SK-N-SH (cell line): ENCODE results near the gene PRKN. TPM values are rescaled to one million over a fixed set of nuclear protein-coding genes. Genes with fewer than 3 reads are reported as not detected.

Experiments
- CTCF ChIA-PET: fragments of 300-600, 350-600 bp; formaldehyde crosslinking; extraction: SDS; loops from one replicate; lab custom pipeline; 2021; lab: Yijun Ruan, JAX
- POLR2A ChIA-PET: fragments of 350-600 bp; sonication (Branson Sonifier 250); formaldehyde crosslinking; extraction: SDS; loops from one replicate; lab custom pipeline; 2020; ENCODE audit warnings: antibody characterized with exemption, inconsistent platforms; lab: Yijun Ruan, JAX
- DNase-seq: peaks from one replicate; pipeline ENCODE4 v3.0.0; 2012
- H2AFZ ChIP-seq: fragments of 200-600 bp; sonication (generic); 2 replicates; pipeline ENCODE4 v1.8.1; 2016; ENCODE audit warnings: antibody characterized with exemption, mild to moderate bottlenecking, low read depth
- H3F3A ChIP-seq: fragments of 200-600 bp; sonication (generic); replicated peaks from 2 replicates; pipeline ENCODE3; 2016; ENCODE audit warnings: antibody characterized with exemption, mild to moderate bottlenecking; ENCODE audit not compliant: insufficient read depth
- H3K27ac ChIP-seq, 2 experiments: fragments of 200-500 bp in 1 of 2; fragments of 200-600 bp in 1 of 2; sonication (Bioruptor generic) in 1 of 2; sonication (generic), shearing (Covaris generic) in 1 of 2; 2 replicates each; pipeline versions ENCODE4 v1.5.1 to v1.6.1; 2014 to 2016; ENCODE audit warnings: low read depth in 2 of 2, inconsistent platforms in 1 of 2, low read length in 1 of 2, mild to moderate bottlenecking in 1 of 2, mixed read lengths in 1 of 2
- H3K27me3 ChIP-seq: fragments of 200-600 bp; sonication (generic), shearing (Covaris generic); 2 replicates; pipeline ENCODE4 v1.6.1; 2016; ENCODE audit warnings: mixed run types; ENCODE audit not compliant: insufficient read depth
- H3K36me3 ChIP-seq, 2 experiments: fragments of 200-500 bp in 1 of 2; fragments of 200-600 bp in 1 of 2; sonication (Bioruptor generic) in 1 of 2; sonication (generic) in 1 of 2; replicated peaks in 1 of 2; 2 replicates each; pipeline versions ENCODE3 to v1.5.1; 2014 to 2016; ENCODE audit warnings: low read length in 1 of 2, mild to moderate bottlenecking in 1 of 2; ENCODE audit not compliant: insufficient read depth in 2 of 2, control insufficient read depth in 1 of 2
- H3K4me1 ChIP-seq, 2 experiments: fragments of 200-500 bp in 1 of 2; fragments of 200-600 bp in 1 of 2; sonication (Bioruptor generic) in 1 of 2; sonication (generic), shearing (Covaris generic) in 1 of 2; 2 replicates each; pipeline versions ENCODE4 v1.5.1 to v1.6.1; 2014 to 2016; ENCODE audit warnings: low read depth in 1 of 2, low read length in 1 of 2, mixed run types in 1 of 2; ENCODE audit not compliant: insufficient read depth in 2 of 2, control insufficient read depth in 1 of 2
- H3K4me2 ChIP-seq: fragments of 200-600 bp; sonication (generic), shearing (Covaris generic); 2 replicates; pipeline ENCODE4 v1.6.1; 2017; ENCODE audit warnings: mixed run types
- H3K4me3 ChIP-seq, 2 experiments: fragments of 200-500 bp in 1 of 2; fragments of 200-600 bp in 1 of 2; sonication (Bioruptor generic) in 1 of 2; sonication (generic), shearing (Covaris generic) in 1 of 2; 2 replicates each; pipeline versions ENCODE4 v1.5.1 to v1.8.1; 2014 to 2016; ENCODE audit warnings: low read depth in 2 of 2, inconsistent platforms in 1 of 2, low read length in 1 of 2, mild to moderate bottlenecking in 1 of 2, mixed read lengths in 1 of 2, moderate library complexity in 1 of 2
- H3K79me2 ChIP-seq: fragments of 200-600 bp; sonication (generic); 2 replicates; pipeline ENCODE4 v1.8.1; 2017; ENCODE audit warnings: mild to moderate bottlenecking; ENCODE audit not compliant: insufficient read depth
- H3K9ac ChIP-seq: fragments of 200-600 bp; sonication (generic); 2 replicates; pipeline ENCODE4 v1.6.1; 2017; ENCODE audit warnings: mixed run types
- H3K9me2 ChIP-seq: fragments of 200-600 bp; sonication (generic); 2 replicates; pipeline ENCODE4 v1.6.1; 2017; ENCODE audit warnings: mixed run types
- H3K9me3 ChIP-seq: fragments of 200-600 bp; sonication (generic); 2 replicates; pipeline ENCODE4 v1.6.1; 2017; ENCODE audit warnings: mixed run types, mild to moderate bottlenecking, moderate library complexity
- H4K20me1 ChIP-seq: fragments of 200-600 bp; sonication (generic); 2 replicates; pipeline ENCODE4 v1.6.1; 2017; ENCODE audit warnings: mild to moderate bottlenecking, mixed run types; ENCODE audit not compliant: insufficient read depth
- CHD2 ChIP-seq: fragments of 150-350 bp; IDR thresholded peaks from 2 replicates; pipeline ENCODE4 v1.6.1; 2018; ENCODE audit warnings: low read length; ENCODE audit not compliant: partially characterized antibody
- ELF1 ChIP-seq: IDR thresholded peaks from 2 replicates; pipeline ENCODE4 v1.4.0; 2012
- EZH2phosphoT487 ChIP-seq: fragments of 200-600 bp; sonication (generic); IDR thresholded peaks from 2 replicates; pipeline ENCODE4 v1.6.1; 2017; ENCODE audit warnings: low read depth, mixed run types, mild to moderate bottlenecking, antibody characterized with exemption, moderate library complexity, borderline replicate concordance
- FOXJ3 ChIP-seq: sonication (generic); formaldehyde crosslinking; IDR thresholded peaks from 2 replicates; pipeline ENCODE4 v1.5.1; 2020; ENCODE audit warnings: mild to moderate bottlenecking, missing genetic modification reagents
- FOXM1 ChIP-seq: IDR thresholded peaks from 2 replicates; pipeline ENCODE4 v1.4.0; 2012; ENCODE audit warnings: low read depth, mild to moderate bottlenecking
- GABPA ChIP-seq: IDR thresholded peaks from 2 replicates; pipeline ENCODE4 v1.4.0; 2012; ENCODE audit warnings: low read depth, mild to moderate bottlenecking
- JUND ChIP-seq: IDR thresholded peaks from 2 replicates; pipeline ENCODE4 v1.4.0; 2012
- NRF1 ChIP-seq: IDR thresholded peaks from 2 replicates; pipeline ENCODE4 v1.6.1; 2012; ENCODE audit warnings: low read depth, mild to moderate bottlenecking, low read length
- RCOR1 ChIP-seq: fragments of 150-350 bp; IDR thresholded peaks from 2 replicates; pipeline ENCODE4 v1.6.1; 2017; ENCODE audit warnings: antibody characterized with exemption, low read length
- RFX5 ChIP-seq: IDR thresholded peaks from 2 replicates; pipeline ENCODE4 v1.6.1; 2012; ENCODE audit warnings: mild to moderate bottlenecking, improper control_type of control experiment, low read length
- SIN3A ChIP-seq: IDR thresholded peaks from 2 replicates; pipeline ENCODE4 v1.6.1; 2012; ENCODE audit warnings: low read depth, mild to moderate bottlenecking, low read length, moderate library complexity, borderline replicate concordance
- SMC3 ChIP-seq: IDR thresholded peaks from 2 replicates; pipeline ENCODE4 v1.6.1; 2012; ENCODE audit warnings: low read depth, low read length, improper control_type of control experiment
- TCF12 ChIP-seq: IDR thresholded peaks from 2 replicates; pipeline ENCODE4 v1.4.0; 2012
- YY1 ChIP-seq: IDR thresholded peaks from 2 replicates; pipeline ENCODE4 v1.4.0; 2012; ENCODE audit warnings: low read depth, mild to moderate bottlenecking
- WGBS: methylation state at CpG from one replicate; pipeline ENCODE4 v1.1.6; 2017; ENCODE audit warnings: low lambda C conversion rate; 5-methylcytosine and 5-hydroxymethylcytosine counted together
- polyA plus RNA-seq, 3 experiments: library from polyadenylated mRNA; depleted of rRNA; stranded (reverse); fragments of >200 nt; gene quantifications; 2 replicates each; pipeline ENCODE4 v1.2.3, GENCODE V29; 2012
- TF ChIP-seq, protein P1 (sequence below): fragments of 150-350 bp; IDR thresholded peaks from 2 replicates; pipeline ENCODE4 v1.6.1; 2017; ENCODE audit warnings: antibody characterized with exemption, low read length, low read depth, borderline replicate concordance
- TF ChIP-seq, protein P2 (sequence below): IDR thresholded peaks from 2 replicates; pipeline ENCODE4 v1.6.1; 2012; ENCODE audit warnings: mild to moderate bottlenecking, low read depth, low read length, moderate library complexity
- TF ChIP-seq, protein P3 (sequence below): fragments of 150-350 bp; IDR thresholded peaks from 2 replicates; pipeline ENCODE4 v1.6.1; 2016; ENCODE audit warnings: mild to moderate bottlenecking, low read depth, low read length

Gene PRKN
- polyA plus RNA-seq, 1 of the 3 experiments (the other 2 are of a cell fraction): 0.76 TPM

DNA sequence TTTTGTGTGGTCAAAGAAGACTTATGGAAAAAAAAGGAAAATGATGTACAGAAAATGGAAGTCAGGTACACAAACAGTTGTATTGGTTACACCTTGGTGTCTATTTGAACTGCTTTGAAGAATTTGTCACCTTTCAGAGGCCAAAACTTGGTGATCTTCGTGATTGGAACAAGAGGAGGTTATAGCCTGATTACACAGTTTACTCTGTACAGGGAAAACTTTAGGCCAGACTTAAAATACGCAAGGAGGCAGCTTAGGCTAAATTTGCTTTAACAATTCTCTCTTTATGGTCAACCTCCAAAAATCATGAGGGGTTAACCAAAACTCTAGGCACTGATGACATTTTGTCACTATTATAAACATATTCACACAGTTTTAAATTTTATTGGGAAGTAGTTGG, 353.7 kb downstream of the PRKN start:
- 42% methylated on average over 2 of the region's 2 CpGs for WGBS
- Histone ChIP-seq H3K9me2 (no peaks in the 10 kb centered on the region; the same call in 1 of the 2 replicates), H2AFZ (no peak overlapping the region), H4K20me1 (no peaks in the 10 kb centered on the region), H3K9ac (no peak overlapping the region), H3K4me3 (no peak overlapping the region), H3K27ac (no peak overlapping the region), H3K79me2 (no peaks in the 10 kb centered on the region), H3K36me3 (no peaks in the 10 kb centered on the region), H3K9me3 (no peaks in the 10 kb centered on the region), H3F3A (no peaks in the 10 kb centered on the region), H3K4me2 (no peak overlapping the region), H3K27me3 (no peaks in the 10 kb centered on the region), H3K4me1 (no peaks in the 10 kb centered on the region)
- POLR2A ChIA-PET: no interaction called here
- no peak for TF ChIP-seq CHD2
- no peak for TF ChIP-seq TCF12
- TF ChIP-seq GABPA: no peak
- no peak for TF ChIP-seq JUND
- no peak for TF ChIP-seq EZH2phosphoT487
- no peak for TF ChIP-seq YY1
- TF ChIP-seq ELF1: no peak
- TF ChIP-seq SMC3: no peak
- TF ChIP-seq FOXM1: no peak
- TF ChIP-seq RCOR1: no peak
- TF ChIP-seq SIN3A: no peak
- TF ChIP-seq, protein P1, sequence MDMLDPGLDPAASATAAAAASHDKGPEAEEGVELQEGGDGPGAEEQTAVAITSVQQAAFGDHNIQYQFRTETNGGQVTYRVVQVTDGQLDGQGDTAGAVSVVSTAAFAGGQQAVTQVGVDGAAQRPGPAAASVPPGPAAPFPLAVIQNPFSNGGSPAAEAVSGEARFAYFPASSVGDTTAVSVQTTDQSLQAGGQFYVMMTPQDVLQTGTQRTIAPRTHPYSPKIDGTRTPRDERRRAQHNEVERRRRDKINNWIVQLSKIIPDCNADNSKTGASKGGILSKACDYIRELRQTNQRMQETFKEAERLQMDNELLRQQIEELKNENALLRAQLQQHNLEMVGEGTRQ: no peak
- no peak for TF ChIP-seq FOXJ3 (CRISPR knock-in tag)
- no peak for TF ChIP-seq RFX5
- TF ChIP-seq, protein P2, sequence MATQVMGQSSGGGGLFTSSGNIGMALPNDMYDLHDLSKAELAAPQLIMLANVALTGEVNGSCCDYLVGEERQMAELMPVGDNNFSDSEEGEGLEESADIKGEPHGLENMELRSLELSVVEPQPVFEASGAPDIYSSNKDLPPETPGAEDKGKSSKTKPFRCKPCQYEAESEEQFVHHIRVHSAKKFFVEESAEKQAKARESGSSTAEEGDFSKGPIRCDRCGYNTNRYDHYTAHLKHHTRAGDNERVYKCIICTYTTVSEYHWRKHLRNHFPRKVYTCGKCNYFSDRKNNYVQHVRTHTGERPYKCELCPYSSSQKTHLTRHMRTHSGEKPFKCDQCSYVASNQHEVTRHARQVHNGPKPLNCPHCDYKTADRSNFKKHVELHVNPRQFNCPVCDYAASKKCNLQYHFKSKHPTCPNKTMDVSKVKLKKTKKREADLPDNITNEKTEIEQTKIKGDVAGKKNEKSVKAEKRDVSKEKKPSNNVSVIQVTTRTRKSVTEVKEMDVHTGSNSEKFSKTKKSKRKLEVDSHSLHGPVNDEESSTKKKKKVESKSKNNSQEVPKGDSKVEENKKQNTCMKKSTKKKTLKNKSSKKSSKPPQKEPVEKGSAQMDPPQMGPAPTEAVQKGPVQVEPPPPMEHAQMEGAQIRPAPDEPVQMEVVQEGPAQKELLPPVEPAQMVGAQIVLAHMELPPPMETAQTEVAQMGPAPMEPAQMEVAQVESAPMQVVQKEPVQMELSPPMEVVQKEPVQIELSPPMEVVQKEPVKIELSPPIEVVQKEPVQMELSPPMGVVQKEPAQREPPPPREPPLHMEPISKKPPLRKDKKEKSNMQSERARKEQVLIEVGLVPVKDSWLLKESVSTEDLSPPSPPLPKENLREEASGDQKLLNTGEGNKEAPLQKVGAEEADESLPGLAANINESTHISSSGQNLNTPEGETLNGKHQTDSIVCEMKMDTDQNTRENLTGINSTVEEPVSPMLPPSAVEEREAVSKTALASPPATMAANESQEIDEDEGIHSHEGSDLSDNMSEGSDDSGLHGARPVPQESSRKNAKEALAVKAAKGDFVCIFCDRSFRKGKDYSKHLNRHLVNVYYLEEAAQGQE: no peak
- TF ChIP-seq, protein P3, sequence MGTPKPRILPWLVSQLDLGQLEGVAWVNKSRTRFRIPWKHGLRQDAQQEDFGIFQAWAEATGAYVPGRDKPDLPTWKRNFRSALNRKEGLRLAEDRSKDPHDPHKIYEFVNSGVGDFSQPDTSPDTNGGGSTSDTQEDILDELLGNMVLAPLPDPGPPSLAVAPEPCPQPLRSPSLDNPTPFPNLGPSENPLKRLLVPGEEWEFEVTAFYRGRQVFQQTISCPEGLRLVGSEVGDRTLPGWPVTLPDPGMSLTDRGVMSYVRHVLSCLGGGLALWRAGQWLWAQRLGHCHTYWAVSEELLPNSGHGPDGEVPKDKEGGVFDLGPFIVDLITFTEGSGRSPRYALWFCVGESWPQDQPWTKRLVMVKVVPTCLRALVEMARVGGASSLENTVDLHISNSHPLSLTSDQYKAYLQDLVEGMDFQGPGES: no peak
- no peak for TF ChIP-seq NRF1
- CTCF ChIA-PET: no interaction called here
- no peak for DNase-seq
